K562 (cell line): Measurements from ENCODE around the gene PBXIP1. TPM values are rescaled to one million over a fixed set of nuclear protein-coding genes. Genes with fewer than 3 reads are reported as not detected.
"Not testable (repeated sequence)": the region's sequence is repeated elsewhere in the genome, so short reads cannot be mapped to it uniquely, and the experiment has no call there.

Experiments used
- ARID1B ChIP-seq: fragments of 450-650 bp; IDR thresholded peaks from 2 replicates; pipeline ENCODE4 v1.6.1; 2016; ENCODE audit warnings: antibody characterized with exemption, mild to moderate bottlenecking, inconsistent platforms
- C11orf30 ChIP-seq: fragments of 450-650 bp; IDR thresholded peaks from 2 replicates; pipeline ENCODE4 v1.6.1; 2016; ENCODE audit warnings: low read depth, mild to moderate bottlenecking
- CEBPG ChIP-seq, 3 experiments: fragments of 200-800 bp in 1 of 3; sonication (Bioruptor generic) in 1 of 3; sonication (generic) in 1 of 3; formaldehyde crosslinking in 1 of 3; IDR thresholded peaks in 2 of 3; conservative IDR thresholded peaks in 1 of 3; 2 replicates each; pipeline versions ENCODE4 v1.6.1 to v1.8.0; 2016 to 2022; ENCODE audit warnings: missing compliant biosample characterization in 2 of 3, missing genetic modification characterization in 2 of 3, mild to moderate bottlenecking in 1 of 3, missing genetic modification reagents in 1 of 3
- CSDE1 ChIP-seq, 2 experiments: fragments of 450-650 bp; IDR thresholded peaks; 2 replicates each; pipeline ENCODE4 v1.6.1; 2016; ENCODE audit warnings: mild to moderate bottlenecking in 1 of 2
- EP300 ChIP-seq: IDR thresholded peaks from 2 replicates; pipeline ENCODE4 v1.6.1; 2012; ENCODE audit warnings: low read length, improper control_type of control experiment
- MTA2 ChIP-seq: fragments of 450-650 bp; IDR thresholded peaks from 2 replicates; pipeline ENCODE4 v1.6.1; 2016; ENCODE audit warnings: low read depth
- NCOR1 ChIP-seq: fragments of 450-650 bp; IDR thresholded peaks from 2 replicates; pipeline ENCODE4 v1.6.1; 2016; ENCODE audit warnings: mild to moderate bottlenecking, moderate library complexity
- NEUROD1 ChIP-seq: fragments of 150-350 bp; IDR thresholded peaks from 2 replicates; pipeline ENCODE4 v1.6.1; 2014; ENCODE audit warnings: borderline replicate concordance, low read length, low read depth; ENCODE audit not compliant: partially characterized antibody
- NFIC ChIP-seq: fragments of 450-650 bp; IDR thresholded peaks from 2 replicates; pipeline ENCODE4 v1.6.1; 2017; ENCODE audit warnings: mild to moderate bottlenecking, inconsistent platforms
- SMARCA5 ChIP-seq: fragments of 450-650 bp; IDR thresholded peaks from 2 replicates; pipeline ENCODE4 v1.6.1; 2016
- SMARCE1 ChIP-seq: fragments of 450-650 bp; IDR thresholded peaks from 2 replicates; pipeline ENCODE4 v1.7.1; 2016; ENCODE audit warnings: mild to moderate bottlenecking
- ZNF384 ChIP-seq: IDR thresholded peaks from 2 replicates; pipeline ENCODE4 v1.6.1; 2012; ENCODE audit warnings: low read depth, low read length, improper control_type of control experiment
- polyA plus RNA-seq, 8 experiments: library from polyadenylated mRNA; depleted of rRNA in 4 of 8; stranded (reverse) in 5 of 8; unstranded in 3 of 8; fragments of >200 nt; fragmentation: Nextera tagmentation in 2 of 8; fragmentation: Illumina TruSeq in 1 of 8; extraction: Ambion mirVana in 2 of 8; extraction: Trizol in 1 of 8; gene quantifications; 2 replicates each; pipeline versions ENCODE4 v1.2.1 to v1.2.3, GENCODE V29; 2011 to 2014; ENCODE audit warnings: inconsistent platforms in 1 of 8, missing spikeins in 1 of 8
- total RNA-seq, 7 experiments: library from RNA; depleted of rRNA in 6 of 7; stranded (reverse); fragments of >200 nt in 6 of 7; fragmentation: Illumina TruSeq in 2 of 7; extraction: Trizol in 2 of 7; gene quantifications; 2 replicates each; pipeline versions ENCODE4 v1.2.1 to v1.2.3, GENCODE V29; 2011 to 2021; ENCODE audit warnings: low replicate concordance in 1 of 7
- TF ChIP-seq, protein P1 (sequence below), 2 experiments: fragments of 450-650 bp in 1 of 2; sonication (generic) in 1 of 2; formaldehyde crosslinking in 1 of 2; IDR thresholded peaks in 1 of 2; conservative IDR thresholded peaks in 1 of 2; 2 replicates each; pipeline versions ENCODE4 v1.6.1 to v1.8.1; 2016 to 2023; ENCODE audit warnings: mild to moderate bottlenecking in 2 of 2, moderate library complexity in 2 of 2, inconsistent platforms in 1 of 2, missing genetic modification reagents in 1 of 2

Gene PBXIP1
- total and polyA plus RNA-seq, 9 of the 15 experiments (the other 6 are each of a cell fraction or from before 2014, with no cell fraction given): 0.13 to 8.3 (median 5.8) TPM

DNA sequence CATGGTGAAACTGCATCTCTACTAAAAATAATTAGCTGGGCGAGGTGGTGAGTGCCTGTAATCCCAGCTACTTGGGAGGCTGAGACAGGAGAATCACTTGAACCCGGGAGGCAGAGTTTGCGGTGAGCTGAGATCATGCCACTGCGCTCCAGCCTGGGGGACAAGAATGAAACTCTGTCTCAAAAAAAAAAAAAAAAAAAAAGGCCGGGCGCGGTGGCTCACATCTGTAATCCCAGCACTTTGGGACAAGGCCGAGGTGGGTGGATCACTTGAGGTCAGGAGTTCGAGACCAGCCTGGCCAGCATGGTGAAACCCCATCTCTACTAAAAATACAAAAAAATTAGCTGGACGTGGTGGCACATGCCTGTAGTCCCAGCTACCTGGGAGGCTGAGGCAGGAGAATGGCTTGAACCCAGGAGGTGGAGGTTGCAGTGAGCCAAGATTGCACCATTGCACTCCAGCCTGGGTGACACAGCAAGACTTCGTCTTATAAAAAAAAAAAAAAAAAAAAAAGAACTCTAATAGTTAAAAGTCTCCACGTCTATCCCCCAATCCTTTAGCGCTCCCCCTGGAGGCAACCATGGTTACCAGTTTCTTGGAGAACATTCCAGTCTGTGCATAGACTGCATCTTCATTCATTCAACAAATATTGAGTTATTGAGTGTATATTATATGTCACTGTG lies 39.5 kb upstream of the PBXIP1 start (continued):
- TF ChIP-seq CEBPG (CRISPR knock-in tag; IDR thresholded peaks at IDR 0.05): peak; percentile 60; the same call in 1 of the 2 replicates
- TF ChIP-seq CEBPG (tag; conservative IDR thresholded peaks at IDR 0.05 in 1 of 2, IDR thresholded peaks at IDR 0.05 in 1 of 2): peak in 1 of 2 experiments; percentile 58; a peak in 2 of 4 replicates
- TF ChIP-seq ZNF384: peak; percentile 98
- peak; percentile 72 for TF ChIP-seq NEUROD1
- TF ChIP-seq NCOR1: 0 out of 2 replicates have a peak, but pooled peaks have one; percentile 11
- peak in 1 of 2 experiments; percentile 78; a peak in 2 of 4 replicates for TF ChIP-seq CSDE1 (IDR thresholded peaks at IDR 0.05)
- peak; percentile 20; the same call in 1 of the 2 replicates for TF ChIP-seq MTA2
- TF ChIP-seq EP300: peak; percentile 32; the same call in 1 of the 2 replicates
- peak; percentile 87 for TF ChIP-seq C11orf30
- peak; percentile 49; the same call in 1 of the 2 replicates for TF ChIP-seq SMARCE1
- TF ChIP-seq, protein P1, sequence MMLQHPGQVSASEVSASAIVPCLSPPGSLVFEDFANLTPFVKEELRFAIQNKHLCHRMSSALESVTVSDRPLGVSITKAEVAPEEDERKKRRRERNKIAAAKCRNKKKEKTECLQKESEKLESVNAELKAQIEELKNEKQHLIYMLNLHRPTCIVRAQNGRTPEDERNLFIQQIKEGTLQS (IDR thresholded peaks at IDR 0.05): peak; percentile 59; the same call in 1 of the 2 replicates
- TF ChIP-seq, protein P1 (CRISPR knock-in tag; conservative IDR thresholded peaks at IDR 0.05): not testable (repeated sequence)
- TF ChIP-seq SMARCA5: peak; percentile 35; the same call in 1 of the 2 replicates
- peak; percentile 22; the same call in 1 of the 2 replicates for TF ChIP-seq NFIC
- TF ChIP-seq ARID1B: peak; percentile 50; the same call in 1 of the 2 replicates
